NCI-H187 treated with DMSO at 0.1 percent for 48 hours (cell line): ENCODE results near the gene ANKZF1.
A peak's percentile ranks its signal among the peaks of the same experiment; 100 is the strongest.
"Not testable (repeated sequence)": the region's sequence is repeated elsewhere in the genome, so short reads cannot be mapped to it uniquely, and the experiment has no call there.

ENCODE experiments used
- DNase-seq: peaks from one replicate; lab custom pipeline; 2025; lab: John Stamatoyannopoulos, UW

Gene ANKZF1

DNA sequence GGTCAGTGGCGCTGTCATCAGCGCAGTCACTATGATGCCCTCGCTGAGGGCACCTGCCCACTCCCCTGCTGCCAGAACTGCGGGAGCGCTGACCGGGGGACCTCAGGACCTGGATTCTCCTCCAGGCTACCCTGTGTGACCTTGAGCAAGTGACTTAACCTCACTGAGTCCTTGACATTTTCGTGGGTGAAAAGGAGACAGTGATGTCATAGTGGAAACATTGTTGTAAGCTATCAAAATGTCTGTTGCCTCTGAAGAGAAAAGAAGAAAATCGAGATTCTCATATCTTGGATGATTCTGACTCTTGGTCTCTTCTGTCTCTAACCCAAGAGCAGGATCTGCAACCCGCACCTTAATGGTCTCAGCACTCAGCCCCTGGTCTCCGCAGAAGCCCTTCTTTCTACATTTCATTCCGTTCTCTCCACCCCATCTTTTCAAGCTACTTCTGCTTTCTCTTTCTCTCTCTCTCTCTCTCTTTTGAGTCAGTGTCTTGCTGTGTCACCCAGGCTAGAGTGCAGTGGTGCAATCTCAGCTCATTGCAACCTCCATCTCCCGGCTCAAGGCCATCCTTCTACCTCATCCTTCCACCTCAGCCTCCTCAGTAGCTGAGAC is 25.1 kb downstream of the ANKZF1 start:
- no peak for DNase-seq

DNA sequence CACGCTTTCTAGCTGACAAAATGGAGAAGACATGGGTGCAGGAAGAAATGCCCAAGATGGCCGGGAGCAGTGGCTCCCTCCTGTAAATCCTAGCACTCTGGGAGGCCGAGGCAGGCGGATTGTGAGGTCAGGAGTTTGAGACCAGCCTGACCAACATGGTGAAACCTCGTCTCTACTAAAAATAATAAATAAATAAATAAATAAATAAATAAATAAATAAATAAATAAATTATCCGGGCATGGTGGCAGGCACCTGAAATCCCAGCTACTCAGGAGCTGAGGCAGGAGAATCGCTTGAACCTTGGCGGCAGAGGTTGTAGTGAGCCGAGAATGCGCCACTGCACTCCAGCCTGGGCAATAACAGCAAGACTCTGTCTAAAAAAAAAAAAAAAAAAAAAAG is 29.3 kb downstream of the ANKZF1 start:
- not testable (repeated sequence) for DNase-seq

GRCh38 chr2:219261024-219261855 is 31.6 kb downstream of the ANKZF1 start:
- DNase-seq, result no peak

GRCh38 chr2:219266232-219266631 is 36.6 kb downstream of the ANKZF1 start:
- DNase-seq, result no peak

DNA sequence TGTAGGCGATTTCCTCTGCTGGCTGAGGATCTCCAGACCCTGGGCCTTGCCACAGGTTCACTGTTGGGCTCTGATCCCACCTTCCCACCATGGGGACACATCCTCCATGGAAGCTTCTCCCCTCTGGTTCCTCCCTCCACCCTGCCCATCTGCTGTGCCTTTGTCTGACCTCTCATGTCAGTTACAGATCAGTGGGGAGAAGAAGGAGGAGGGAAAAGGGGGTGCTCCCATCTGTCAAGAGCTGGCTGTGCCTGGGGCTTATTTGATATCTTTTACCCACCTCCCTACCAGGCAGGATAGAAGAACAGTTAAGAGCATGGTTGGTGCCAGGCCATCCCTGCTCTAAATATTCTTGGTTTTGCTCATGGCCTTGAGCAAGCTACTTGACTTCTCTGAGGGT is 37.3 kb downstream of the ANKZF1 start:
- DNase-seq, result no peak

GRCh38 chr2:219268294-219268693 is 38.7 kb downstream of the ANKZF1 start:
- no peak for DNase-seq

DNA sequence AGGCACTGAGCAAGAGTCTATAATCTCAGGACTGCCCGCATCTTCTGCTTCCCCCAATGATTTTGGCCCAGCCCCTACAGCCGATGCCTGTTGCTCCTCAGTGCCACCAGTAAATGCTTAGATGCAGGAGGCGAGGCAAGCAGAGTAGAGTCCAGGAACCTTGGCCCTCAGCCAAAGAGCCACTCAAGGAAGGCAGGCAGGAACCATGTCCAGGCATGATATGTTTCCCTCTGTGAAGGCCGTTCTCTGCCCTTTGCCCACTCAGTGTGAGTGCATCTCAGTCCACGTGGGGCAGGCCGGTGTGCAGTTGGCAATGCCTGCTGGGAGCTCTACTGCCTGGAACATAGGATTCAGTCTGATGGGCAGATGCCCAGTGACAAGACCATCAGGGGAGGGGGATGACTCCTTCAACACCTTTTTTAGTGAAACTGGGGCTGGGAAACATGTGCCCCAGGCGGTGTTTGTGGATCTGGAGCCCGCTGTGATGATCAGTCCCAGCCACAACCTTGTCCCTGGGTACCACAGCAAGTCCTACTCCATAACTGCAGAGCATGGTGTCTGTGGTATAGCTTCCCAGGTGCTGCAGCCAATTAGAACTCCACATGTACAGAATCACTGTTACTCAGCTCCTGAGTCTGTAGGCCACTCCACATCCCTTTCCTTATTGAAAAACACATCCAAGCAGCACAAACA is 39.9 kb downstream of the ANKZF1 start:
- DNase-seq, result no peak

DNA sequence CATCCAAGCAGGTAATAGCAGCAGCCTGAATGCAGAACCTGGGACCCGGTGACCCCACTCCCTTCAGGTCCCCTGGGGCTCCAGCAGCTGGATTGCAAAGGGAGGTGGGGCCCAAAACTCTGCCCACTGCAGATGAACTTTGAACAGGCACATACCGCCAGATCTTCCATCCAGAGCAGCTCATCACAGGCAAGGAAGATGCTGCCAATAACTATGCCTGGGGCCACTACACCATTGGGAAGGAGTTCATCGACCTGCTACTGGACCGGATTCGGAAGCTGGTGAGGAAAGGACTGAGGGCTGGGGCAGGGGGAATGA is 40.4 kb downstream of the ANKZF1 start:
- no peak for DNase-seq

DNA sequence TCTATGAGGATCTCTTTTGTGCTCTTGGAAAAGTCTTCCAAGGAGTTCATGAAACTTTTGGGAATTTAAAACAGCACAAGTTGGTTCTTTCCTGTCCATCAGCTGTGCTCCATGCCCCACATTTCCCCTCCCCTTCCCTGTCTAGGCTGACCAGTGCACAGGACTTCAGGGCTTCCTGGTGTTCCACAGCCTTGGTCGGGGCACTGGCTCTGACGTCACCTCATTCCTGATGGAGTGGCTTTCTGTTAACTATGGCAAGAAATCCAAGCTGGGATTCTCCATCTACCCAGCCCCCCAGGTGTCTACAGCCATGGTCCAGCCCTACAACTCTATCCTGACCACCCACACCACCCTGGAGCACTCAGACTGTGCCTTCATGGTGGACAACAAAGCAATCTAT is 41.4 kb downstream of the ANKZF1 start:
- DNase-seq, result no peak

- no peak for DNase-seq
Observed at GRCh38 chr2:219272356-219272755, 42.8 kb downstream of the ANKZF1 start.

GRCh38 chr2:219272995-219273394 is 43.4 kb downstream of the ANKZF1 start:
- no peak for DNase-seq

GRCh38 chr2:219273937-219274336 is 44.3 kb downstream of the ANKZF1 start:
- no peak for DNase-seq

DNA sequence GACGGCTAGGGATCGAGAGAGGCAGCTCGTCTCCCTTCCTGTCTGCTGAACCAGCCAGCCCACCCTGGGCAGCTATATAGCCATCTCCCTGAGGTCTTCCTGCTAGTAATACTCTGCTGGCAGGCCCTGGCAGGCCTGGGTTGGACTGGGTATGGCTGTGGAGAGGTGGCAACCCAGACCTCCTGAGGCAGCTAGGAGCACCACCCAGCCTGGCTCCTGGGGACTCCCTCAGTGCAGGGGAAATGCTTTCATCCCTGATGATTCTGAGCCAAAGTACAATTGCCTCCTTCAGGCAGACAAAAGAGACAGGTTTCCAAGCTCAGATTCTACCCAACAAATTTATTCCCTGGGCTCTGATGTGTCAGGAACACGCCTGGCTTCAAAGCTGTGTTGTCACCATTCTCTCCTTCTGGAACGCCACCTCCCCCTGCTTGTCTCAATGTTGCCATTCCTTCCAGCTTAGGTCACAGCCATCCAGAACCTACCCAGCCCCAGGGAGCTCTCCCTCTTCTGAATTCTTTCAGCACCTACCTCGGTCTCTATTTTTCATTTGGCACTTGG is 44.8 kb downstream of the ANKZF1 start:
- no peak for DNase-seq

GRCh38 chr2:219277703-219278654 is 48.4 kb downstream of the ANKZF1 start:
- DNase-seq, result peak; percentile 33

DNA sequence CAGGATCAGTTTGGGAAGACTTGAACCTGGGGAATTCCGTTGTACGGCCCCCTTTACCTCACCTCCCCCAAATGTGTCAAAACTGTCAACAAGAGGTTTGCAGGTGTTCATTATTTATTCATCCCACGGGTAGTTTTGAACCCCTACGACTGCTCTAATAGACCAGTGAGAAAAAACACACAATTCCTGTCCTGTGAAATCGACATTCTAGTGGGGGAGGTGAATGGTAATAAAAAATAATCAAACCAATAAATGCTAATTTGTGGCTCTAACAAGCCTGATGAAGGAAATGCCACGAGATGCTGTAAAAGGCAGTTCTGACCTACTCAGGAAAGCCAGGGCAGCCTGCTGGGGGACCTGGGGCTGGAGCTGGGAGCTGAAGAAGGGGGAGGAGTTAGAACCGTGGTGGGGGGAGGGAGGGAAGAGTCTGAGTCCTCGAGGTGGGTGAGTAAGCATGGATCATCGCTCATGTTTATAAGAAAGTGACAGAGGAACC is 49.1 kb downstream of the ANKZF1 start:
- DNase-seq, result no peak

DNA sequence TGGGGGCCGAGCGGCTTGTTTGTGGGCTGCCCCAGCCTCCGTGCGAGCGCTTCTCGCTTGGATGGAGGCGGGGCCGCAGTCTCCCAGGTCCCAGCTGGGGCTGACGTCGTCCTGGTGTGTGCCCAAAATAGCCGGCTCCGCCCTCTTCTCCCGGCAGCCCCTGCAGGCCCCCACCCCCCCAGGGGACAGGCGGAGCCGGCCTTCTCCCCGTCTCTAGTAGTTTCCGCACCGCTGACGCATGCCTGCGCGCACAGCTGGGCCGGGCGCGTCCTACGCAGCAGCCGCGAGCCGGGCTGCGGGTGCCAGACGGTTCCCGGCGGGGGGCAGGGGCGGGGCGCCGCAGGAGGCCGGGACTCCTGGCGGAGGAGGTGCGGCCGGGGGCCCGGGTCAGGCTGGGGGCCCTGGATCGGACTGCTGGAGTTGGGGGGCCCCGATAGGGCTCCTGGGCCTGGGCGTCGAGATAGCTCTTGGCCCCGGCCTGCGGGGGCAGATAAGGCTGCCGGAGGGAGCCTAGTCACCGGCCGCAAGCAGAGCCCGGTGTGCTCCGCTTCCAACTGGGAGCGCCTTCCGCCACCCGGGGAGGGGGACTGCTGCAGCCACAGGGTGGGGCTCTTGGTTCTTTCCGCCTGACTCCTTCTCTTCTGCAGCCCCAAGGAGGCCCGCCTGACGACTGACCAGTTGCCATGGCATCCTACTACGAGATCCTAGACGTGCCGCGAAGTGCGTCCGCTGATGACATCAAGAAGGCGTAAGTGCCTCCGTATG is 49.7 kb downstream of the ANKZF1 start, which contains the start of gene DNAJB2:
Gene DNAJB2 (plus strand): TSS at position 216 of the 765 bp plus-strand sequence. CDS start 468 bp downstream, at position 684.
- DNase-seq, result peak; percentile 63

GRCh38 chr2:219279916-219280516 is 50.4 kb downstream of the ANKZF1 start:
- no peak for DNase-seq

DNA sequence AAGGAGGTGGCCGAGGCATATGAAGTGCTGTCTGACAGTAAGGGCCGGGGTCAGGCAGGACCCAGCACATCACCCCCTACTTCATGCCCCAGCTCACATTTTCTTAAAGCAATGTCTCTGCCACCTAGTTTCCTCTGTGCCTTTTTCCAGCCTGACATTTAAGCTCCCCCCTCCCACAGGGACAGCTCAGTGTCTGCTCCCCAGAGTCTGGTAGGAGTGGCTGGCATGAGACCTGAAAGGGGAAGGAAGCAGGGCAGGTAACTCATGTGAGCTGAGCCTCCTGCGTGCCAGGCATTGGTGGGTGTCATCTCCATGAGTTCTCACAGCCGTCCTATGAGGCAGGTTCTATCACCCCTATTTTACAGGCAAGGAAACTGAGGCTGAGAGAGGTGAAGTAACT is 51.0 kb downstream of the ANKZF1 start:
- DNase-seq, result no peak

DNA sequence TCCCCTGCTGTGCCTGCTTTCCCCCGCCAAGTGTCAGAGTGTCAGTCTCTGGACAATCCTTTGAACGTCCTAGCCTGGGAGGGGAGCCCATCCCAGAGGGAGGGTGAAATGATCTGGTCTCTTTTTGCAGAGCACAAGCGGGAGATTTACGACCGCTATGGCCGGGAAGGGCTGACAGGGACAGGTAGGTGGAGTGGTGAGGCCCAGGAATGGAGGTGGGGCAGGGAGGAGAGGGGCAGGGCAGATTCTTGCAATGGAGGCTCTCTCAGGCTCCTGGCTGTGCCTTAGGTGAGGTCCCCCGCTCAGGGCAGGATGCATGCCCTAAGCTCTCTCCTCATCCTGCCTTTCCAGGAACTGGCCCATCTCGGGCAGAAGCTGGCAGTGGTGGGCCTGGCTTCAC is 52.0 kb downstream of the ANKZF1 start:
- no peak for DNase-seq

DNA sequence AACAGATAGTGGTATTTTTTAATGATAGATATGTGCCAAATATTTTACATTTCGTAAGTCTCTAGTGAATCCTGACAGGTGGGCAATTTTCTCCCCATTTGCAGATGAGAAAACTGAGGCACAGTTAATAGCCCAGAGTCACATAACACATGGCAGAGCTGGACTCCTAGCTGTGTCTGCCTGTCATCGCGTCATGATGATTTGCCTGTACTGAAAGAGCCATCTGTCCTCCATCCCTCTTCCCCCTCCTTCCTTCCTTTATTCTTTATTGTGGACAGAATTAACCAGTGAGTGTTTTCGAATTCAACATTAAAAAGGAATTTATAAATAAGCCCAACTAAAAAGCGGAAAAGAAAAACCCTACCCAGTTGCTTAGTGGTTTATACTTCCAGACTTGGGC is 52.8 kb downstream of the ANKZF1 start:
- DNase-seq, result no peak
